GM21529 (cell line): ENCODE measurements around the gene ARAP1.

Source experiments
- ATAC-seq: cut with Tn5 transposase; IDR thresholded peaks from one replicate; pipeline ENCODE4 v1.9.1; 2021; ENCODE audit not compliant: unreplicated experiment

ARAP1 gene

DNA sequence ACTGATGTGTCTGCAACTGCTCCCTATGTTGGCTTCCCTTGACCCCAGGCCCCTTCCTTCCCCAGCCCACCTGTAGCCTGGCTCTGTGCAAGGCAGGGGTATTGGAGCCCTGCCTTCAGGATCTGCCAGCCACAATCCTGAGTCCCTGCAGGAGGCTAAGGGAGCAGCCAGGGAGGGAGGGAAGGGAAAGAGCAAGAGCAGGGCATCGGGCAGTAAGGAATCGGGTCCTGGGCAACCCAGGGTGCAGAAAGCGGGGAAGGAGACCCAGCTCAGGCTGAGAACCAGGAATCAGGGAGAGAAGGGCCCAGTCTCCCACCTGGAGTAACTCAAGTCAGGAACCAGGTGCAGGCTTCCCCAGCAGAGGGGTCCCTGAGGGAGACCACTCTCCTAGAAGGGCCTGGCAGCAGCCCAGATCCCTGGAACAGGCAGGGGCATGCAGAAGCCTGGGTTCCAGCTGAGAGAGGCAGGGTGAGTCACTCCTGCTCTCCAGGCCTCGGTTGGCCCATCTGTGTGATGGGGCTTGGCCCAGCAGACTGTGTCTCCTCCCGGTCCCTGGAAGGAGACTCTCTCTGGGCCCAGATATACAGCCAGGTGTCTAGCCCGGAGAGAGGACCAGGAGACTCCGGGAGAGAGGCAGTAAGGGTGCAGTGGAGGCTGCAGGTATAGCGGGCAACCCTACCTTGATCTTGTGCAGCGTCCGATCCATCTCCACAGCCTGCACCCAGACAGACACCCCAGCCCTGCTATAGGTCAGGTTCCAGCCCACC, 28.3 kb upstream of the ARAP1 start:
- no peak for ATAC-seq

DNA sequence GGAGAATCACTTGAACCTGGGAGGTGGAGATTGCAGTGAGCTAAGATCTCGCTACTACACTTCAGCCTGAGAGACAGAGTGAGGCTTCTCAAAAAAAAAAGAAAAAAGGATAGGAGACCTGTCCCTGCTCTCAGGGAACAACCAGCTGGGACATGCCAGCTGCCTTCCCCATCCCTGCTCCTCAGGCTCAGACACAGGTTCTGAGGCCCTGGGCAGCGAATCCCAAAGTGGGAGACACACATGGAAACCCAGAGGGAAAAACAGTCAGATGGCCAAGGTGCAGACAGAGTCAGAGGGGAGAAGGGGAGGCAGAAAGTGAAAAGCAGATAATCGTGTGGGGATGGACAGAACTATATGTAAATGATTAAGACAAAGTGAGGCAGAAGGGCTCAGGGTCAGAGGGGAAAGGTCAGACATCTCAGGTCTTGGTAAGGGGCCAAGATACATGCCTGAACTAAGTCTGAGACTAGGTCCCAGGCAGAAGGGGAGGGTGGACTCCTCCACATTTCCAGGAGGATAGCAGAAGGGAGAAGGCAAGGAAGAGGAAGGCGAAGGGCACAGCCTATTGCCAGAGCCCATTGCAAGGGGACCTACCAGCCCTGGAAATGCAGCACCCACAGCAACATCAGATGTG, 27.4 kb upstream of the ARAP1 start:
- ATAC-seq = no peak

DNA sequence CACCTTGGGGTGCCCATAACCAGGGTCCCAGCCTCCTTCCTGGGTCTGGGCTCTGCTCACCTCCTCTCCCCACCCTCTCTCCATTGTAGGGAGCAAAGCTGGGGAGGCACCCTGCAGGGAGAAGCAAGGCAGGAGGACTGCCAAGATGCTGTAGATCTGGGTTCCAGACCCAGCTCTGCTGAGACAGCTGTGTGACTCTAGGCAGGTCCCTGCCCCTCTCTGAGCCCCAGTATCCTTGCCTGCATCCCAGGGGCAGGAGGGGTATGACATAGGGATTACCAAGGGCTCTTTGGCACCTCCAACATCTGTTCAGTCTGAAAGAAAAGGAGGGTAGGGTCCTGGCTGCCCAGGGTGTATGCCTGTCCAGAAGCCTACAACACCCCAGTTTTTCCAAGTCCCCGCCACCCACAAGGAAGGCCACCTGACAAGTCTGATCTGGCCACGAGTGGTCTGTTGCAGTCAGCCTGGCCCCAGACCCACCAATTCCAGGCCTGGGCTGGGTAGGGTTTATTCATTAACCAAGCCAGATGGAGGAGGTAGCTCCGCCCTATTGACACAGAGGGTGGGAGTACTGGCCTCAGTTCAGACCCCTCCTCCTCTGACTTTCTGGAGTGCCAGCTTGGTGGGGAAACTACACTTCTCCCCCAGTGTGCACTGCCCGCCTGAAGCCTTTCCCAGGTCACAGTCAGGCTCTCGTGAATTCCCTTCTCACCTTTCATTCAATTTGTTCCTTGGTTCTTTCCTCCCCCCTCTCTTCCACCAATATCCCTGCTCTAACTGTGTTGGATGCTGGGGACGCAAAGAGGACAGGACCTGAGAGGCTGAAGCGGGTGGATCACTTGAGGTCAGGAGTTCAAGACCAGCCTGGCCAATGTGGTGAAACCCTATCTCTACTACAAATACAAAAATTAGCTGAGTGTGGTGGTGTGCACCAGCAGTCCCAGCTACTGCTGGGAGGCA, 26.6 kb upstream of the ARAP1 start:
- ATAC-seq = no peak

DNA sequence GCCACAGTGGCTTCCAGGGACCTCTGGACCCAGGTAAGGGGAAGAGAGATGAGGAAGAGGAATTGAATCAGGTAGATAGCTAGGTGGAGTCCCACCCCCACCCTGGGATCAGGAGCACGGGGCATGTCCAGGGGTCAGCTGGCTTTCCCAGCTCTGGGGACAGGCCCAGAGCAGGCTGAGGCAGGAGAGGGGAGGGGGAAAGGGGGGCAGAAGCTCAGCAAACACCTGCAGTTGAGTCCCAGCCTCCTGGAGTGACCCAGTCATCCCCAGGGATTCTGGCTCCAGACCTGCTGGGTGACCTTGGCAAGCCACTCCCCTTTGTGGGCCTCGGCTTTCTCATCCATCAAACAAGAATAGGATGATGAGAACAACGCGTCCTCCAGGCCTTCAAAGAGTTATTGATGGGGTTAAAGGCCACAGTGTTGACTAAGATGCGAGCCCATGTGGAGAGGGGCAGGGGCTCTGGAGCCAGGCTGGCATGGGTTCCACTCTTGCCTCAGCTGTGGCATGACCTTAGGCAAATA, 25.6 kb upstream of the ARAP1 start:
- no peak for ATAC-seq

DNA sequence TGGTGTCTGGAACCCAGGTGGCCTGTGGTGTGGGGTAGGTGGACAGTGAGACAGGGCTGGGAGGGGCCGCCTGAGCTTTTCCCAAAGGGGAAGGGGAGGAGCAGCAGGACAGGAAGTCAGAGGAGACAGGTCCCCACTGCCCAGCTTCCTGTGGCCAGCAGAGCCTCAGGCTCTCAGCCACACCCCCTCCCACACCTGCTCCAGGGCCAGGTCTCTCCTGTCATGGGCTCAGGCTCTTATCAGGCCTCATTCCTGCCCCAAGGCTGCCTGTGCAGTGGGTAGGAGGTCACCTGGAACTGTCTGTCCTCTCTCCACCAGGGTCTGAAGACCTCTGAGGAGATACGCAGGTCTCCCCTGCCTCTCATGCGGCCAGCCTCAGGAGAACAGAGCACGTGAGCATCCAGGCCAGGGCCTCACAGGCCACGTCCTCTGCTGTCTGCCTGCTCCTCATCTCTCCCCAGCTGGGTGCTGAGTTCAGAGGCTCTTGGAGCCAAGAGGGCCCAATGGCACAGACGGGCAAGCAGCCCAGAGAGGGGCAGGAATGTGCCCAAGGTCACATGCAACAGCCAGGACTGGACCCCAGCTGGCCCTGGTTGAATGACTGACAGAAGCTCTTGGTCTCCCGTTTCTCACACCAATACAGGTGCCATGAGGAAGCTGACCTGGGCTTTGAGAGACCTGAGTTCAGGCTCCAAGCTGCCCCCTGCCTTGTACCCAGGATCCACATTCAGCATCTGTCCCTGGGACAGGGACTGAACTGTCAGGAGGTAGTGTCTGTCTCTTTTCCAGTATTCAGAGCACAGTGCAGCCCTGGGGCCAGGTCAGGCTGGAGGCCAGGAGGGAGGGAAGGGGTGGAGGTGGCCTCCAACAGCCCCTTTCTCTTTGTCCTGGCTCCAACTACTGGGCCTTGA, 24.9 kb upstream of the ARAP1 start:
- no peak for ATAC-seq

DNA sequence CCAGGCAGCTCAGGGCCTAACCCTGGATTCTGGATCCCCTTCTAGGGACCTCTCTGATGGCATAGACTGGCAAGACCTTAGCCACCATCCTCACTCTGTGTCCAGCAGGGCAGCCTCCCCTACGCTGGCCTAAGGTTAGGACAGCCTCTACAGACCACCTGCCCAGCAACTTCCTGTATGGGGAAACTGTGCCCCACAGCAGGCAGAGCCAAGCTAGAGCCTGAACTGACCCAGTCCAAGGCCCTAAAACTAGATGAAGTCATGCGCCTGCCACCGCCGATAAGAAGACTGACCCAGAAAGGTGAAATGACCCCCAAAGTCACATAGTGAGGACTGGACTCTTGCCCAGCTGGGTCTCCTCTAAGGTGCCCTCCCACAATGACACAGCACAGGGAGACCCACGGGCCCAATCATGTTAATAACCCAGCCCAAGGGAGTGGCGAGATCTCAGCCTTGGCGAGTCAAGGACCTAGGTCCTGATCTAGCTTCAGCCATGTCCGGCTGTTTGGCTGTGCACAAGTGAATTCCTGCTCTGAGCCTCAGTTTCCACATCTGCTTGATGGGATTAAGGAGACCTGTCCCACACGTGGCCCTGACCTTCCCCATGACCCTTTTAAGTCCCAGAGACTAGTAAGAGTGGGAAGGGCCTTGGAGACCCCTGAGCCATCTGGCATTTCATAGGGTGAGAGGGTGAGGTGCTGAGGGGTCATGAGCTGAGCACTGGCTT, 24.1 kb upstream of the ARAP1 start:
- ATAC-seq = no peak

DNA sequence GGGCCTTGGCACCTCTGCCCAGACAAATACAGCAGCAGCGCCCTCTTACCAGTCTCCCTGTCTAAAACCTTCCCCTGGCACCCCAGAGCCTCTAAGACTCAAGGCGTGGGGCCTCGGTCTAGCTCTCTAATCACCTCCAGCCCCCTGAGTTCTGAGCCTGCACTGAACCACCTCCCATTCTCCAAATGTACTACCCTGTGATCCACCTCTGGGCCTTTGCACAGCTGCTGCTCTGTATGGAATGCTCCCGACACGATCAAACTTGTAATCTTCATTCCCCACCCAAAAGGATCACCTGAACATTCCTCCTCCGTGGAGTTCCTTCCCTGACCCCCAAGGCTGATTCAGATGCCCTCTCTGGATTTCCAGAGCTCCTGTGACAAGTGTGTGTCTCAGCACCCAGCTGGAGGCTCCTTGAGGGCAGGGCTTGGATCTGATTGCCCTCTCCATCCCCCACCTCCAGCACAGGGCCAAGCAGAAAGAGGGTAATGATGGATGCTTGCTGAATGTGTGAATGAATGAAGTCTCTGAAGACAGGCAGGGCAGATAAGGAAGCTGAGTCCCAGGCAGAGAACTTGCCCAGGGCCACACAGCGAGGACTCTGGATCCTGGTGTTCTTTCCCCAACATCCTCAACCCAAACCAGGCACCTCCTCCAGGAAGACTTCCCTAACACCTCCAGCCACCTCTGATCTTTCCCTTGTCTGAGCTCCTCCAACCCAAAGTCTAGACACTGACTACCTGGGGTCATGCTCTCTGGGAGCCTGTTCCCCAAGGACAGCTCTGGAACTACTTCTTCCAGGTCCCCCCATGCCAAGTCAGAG, 23.3 kb upstream of the ARAP1 start:
- no peak for ATAC-seq

DNA sequence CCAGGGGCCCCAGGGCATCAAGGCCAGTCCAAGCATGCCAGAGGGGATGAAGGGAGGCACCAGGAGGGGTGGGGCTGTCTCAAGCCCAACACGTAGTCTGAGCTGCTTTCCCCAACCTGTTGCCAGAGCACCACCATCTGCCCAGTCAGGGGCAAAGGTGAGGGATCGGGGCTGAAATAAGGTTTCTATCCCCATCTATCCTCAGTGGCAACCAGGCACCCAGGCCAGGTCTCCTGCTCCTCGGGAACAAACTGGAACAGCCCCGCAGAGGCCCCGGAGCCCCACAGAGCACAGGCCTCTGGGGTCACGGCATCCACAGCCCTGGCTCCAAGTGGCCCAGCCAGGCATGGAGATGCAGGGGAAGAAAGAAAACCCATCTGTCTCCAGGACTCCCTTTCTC, 22.3 kb upstream of the ARAP1 start:
- no peak for ATAC-seq

DNA sequence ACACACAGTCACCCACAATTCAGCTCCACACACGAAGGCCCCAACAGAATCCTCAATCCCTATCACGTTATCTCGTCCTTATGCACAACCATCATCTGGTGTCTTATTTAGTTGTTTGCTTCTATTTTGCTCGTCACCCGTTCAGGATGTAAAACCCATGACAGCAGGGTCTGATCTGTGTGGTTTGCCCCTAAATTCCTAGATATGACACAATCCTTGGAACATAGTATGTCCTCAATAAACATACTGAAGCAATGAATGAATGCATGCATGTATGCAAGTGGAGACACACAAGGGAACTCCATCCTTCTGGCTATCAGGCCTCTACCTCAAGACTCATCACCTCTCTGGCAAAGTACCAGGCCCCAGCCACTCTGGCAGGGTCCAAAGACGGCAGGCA, 21.5 kb upstream of the ARAP1 start:
- no peak for ATAC-seq

DNA sequence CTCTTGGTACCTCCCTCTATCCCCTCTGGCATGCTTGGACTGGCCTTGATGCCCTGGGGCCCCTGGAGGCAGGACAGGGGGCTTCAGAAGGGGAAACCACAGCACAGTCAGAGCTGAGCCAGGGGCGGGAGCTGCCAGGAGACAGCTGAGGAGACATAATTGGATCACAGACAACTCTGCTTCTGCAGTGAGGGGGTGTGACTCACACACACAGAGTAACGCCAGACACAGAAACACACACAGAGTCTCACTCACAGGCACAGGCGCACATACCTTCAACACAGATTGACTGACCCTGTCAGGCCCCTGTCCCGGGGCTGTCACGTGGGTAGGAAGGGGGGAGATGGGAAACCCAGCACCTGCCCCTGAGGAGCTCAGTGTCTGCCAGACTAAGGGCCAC, 21.1 kb upstream of the ARAP1 start:
- ATAC-seq = no peak

DNA sequence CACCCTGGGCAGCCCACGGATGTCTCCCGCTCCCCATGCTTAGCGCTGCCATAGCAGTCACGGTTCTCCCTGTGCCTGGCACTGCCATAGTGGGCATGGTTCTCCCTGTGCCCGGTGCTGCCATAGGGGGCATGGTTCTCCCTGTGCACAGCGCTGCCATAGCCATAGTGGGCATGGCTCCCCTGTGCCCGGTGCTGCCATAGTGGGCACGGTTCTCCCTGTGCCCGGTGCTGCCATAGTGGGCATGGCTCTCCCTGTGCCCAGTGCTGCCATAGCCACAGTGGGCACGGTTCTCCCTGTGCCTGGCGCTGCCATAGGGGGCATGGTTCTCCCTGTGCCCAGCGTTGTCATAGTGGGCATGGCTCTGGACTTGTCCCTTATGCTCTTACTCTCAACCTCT, 19.9 kb upstream of the ARAP1 start:
- no peak for ATAC-seq

DNA sequence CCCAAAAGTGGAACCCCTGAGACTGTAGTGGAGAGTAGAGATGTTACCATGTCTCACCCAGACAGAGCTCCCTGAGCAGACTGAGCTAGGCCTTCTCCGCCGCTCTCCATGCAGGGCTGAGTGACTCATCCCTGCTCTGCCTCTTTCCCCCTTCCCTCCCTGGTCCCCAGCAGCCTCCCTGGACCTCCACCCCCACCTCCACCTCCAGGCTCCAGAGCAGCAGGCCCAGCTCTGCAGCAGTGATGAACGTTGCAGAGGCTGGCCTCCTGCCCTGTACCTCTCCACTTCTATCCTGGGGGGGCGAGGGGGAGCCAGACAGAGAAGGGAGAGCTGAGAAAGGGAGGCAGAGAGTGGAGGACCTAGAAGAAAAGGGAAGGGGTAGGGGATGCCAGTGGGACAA, 19.3 kb upstream of the ARAP1 start:
- ATAC-seq = no peak

DNA sequence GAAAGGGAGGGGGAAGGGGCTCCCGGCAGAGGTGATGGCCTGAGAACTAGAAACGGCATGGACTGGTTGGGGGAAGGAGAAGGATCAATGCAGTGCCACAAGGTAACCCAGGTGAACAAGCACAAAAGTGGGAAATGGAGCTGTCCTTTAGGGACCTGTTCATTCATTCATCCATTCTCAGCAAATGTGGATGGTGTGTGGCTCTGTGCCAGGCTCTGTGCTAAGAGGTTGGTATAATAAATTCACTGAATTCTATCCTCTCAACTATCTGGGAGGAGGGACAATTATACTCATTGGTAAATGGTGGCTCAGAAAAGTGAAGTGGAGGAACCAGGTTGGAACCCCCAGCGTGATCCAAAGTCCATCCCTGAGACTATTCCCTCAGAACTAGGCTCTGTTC, 18.6 kb upstream of the ARAP1 start:
- ATAC-seq = no peak

DNA sequence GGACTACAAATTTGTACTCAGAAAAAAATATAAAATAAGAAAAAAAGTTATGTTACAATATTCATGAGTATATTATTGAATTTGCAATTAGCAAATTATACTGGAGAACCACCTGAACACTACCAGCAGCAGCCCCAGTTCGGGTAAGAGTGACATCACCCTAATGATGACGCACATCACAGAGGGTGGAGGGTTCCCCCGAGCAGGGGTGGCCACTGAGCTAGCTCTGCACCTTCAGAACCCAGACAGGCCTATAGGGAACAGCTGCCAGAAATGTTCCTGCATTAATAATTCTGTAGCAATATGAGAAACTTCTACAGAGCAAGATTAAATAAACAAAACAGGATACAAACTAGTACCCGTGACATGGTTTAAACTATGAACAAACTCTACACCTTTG, 17.5 kb upstream of the ARAP1 start:
- no peak for ATAC-seq

DNA sequence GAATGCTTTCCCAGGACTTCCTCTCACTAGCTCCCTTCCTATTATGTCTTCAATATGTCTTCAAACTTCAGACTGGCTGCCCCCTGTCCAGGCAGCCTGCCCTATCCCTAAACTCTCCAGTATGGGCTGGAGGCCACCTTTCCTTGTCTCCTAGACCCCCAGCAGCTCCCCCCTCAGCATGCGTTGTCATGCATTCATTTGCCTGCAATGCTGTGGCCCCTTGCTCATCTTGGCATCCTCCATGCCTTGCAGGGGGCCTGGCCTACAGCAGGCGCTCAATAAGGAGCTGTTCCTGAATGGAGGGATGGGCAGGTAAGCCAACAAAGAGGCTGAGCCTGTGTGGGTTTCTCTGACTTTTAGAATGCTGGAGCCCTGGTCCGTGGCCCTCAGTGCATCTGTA, 16.4 kb upstream of the ARAP1 start:
- ATAC-seq = no peak

DNA sequence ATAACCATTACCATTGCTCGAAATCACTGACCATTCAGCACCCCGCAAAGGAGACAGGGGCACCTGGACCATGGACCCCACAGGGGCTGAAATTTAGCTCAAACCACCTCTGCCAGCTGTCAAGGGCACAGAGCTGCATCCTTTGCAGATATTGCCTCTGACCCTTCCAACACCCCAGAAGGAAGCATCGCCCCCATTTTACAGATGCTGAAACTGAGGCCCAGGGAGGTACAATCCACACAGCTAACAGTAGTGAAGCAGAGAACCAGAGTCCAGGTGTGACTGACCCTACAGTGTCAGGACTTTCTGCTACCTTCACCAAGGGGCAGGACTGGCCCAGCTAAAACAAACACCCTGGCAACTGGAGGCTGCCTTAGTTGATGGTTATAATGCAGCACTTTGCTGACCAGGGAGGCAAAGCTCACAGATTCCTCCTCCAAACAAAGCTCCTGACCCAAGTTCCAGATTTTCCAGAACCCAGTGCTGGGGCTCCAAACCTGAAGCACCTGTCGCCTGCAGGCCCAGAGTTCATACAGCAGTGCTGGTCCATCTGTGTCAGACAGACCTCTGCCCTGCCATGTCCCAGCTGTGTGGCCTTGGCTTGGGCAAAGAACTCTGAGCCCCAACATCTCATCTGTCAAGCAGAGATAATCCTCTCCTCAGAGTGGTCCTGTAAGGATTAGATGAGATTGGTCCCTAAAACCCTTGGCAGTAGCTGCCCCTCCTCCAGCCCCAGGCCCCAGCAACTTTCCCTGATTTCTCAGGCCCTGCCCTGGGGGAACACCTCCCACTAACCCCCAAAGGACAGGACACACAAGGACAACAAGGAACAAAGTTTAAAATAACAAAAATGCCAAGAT, 15.2 kb upstream of the ARAP1 start:
- ATAC-seq = no peak

DNA sequence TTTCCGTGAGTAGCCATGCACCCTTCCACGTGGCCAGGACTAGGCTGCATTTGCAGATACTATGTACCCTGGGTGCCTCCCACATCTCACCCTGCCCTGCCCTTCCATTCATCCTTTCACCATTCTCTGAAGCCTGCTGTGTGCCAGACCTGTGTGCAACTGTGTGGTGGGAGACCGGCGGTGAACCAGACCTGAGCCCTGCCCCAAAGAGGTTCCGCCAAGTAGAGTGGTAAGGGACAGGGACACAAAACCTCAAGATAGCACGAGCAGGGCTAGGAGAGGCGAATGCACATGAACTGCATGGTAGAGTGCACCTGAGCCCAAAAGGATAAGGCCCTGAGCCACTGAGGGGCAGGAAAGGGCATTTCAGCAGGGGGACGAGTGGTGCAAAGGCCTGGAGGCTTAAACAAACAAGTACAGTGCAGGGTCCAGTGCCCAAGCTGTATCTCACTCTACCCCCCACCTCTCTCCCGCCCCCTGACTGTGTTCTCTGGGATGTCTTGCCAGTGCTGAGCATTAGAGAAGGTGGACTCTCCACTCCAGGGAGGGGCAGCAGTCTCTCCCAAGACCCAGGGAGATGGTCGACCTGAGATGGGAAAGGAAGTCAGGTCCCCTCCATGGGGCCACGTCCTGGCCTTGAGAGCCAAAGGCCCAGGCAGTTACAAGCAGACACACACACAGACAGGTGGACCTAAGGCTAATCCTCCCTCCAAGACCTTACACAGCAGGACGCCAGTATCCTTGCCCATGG, 14.1 kb upstream of the ARAP1 start:
- no peak for ATAC-seq
